NCI-H2107 treated with DMSO at 0.1 percent for 48 hours (cell line): ENCODE measurements around the gene SNAPC2.
"Not testable (repeated sequence)": the region's sequence is repeated elsewhere in the genome, so short reads cannot be mapped to it uniquely, and the experiment has no call there.

ENCODE experiments used
- DNase-seq: peaks from one replicate; lab custom pipeline; 2025; ENCODE audit not compliant: unreplicated experiment; lab: John Stamatoyannopoulos, UW

SNAPC2 gene

DNA sequence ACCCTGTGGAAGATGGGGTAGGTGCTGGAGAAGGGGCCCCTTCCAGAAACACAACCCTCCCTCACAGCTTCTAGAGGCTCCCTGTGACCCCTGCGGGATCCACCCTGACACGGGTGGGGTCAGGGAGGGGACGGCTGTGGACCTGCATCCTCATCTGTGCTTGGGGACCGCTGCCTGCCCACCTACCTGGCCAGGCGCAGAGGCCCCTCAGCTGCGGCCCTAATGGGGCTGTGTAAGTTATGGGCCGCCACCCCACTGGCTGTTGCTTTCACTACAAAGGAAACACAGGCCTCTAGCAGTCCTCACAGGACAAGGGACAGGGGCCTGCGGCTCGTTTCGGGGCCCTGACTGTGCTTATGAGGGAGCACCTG is 12.8 kb downstream of the SNAPC2 start:
- DNase-seq, result no peak

DNA sequence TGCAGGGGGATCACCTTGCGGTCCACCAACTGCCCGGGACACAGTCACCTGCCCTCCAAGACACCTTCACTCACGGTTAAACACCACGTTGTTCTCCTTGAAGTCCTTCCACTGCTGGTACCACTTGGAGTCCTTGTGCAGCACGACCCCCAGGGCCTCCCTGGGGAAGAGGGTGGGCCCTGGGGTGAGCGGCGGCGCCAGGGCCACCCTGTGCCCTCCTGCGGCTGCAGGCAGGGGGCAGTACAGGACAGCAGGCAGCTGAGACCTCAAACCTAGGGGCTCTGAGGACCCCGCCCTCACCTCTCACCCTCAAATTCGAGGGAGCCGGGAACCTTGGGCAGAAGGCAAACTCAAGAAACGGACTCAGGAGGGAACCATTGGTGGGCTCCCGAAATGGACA is 13.3 kb downstream of the SNAPC2 start:
- DNase-seq, result no peak

DNA sequence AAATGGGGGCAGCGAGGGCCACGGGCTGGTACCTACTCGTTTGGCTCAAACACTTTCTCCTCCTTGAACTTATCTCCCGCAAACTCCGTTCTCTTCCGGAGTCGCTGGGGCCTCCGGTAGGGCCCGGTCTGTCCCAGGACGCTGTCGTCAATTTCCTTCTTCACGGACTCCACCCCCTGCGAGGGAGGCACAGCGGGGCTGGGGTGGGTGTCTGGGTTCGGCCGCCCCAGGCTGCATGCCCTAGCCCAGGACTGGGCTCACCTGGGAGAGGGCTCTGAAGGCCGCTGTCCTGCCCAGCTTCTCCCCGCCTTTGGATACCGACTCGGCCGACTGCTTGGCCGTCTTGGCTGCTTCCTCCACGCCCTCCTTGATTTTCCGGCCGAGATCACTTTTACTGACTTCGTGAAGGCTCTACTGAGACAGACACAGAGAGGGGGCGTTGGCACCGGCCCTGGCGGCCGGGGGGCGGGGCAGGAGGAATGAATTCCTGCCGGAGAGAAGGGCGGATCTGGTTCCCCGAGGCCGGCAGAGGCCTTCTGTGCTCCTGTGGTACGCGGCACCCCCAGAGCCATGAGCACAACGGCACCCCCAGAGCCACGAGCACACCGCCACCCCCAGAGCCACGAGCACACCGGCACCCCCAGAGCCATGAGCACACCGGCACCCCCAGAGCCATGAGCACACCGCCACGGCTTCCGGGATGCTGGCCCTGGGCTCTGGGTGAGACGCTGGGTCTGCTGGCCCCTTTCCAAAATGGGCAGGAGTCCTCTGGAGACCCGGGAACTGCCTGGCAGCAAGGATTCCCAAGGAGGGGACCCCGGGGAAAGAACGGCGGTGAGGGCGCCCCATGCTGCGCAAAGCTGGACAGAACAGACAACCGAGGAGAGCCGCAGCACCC is 13.9 kb downstream of the SNAPC2 start:
- DNase-seq, result no peak

DNA sequence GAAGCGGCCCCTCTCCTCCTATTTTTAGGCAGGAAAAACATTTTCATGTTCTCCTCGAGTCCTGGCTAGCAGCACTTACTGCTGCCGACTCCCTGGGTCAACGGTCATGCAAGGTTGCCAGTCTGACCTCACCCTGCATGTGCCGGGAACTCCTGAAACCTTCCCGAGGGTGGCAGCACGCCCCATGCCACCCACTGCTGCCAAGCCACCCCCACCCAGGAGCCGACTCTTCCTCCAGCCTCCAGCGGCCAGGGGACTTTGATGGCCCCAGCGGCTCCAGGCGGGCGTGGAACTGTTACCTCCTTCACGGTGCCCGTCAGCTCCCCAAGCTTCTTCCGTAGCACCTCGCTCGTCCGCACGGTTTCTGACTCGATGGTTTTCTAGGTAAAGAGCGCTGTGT is 14.6 kb downstream of the SNAPC2 start:
- no peak for DNase-seq

DNA sequence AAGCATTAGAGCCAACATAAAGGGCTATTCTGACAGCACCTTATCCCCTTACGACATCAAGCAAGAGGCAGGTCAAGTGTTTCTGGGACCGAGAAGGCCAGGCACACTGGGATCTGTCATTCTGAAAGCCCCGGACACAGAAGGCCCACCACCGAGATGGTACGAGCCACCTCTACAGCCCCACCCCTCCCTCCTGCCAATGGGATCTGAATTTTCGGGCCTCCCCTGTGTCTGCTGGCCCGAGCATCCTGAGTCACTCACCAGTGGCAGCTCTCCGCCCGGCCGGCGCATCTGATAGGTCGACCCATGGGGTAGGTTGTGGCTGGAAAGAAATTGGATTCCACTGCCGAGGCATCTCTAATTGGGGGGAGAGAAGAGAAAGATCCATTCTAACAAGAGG is 20.7 kb downstream of the SNAPC2 start:
- no peak for DNase-seq

DNA sequence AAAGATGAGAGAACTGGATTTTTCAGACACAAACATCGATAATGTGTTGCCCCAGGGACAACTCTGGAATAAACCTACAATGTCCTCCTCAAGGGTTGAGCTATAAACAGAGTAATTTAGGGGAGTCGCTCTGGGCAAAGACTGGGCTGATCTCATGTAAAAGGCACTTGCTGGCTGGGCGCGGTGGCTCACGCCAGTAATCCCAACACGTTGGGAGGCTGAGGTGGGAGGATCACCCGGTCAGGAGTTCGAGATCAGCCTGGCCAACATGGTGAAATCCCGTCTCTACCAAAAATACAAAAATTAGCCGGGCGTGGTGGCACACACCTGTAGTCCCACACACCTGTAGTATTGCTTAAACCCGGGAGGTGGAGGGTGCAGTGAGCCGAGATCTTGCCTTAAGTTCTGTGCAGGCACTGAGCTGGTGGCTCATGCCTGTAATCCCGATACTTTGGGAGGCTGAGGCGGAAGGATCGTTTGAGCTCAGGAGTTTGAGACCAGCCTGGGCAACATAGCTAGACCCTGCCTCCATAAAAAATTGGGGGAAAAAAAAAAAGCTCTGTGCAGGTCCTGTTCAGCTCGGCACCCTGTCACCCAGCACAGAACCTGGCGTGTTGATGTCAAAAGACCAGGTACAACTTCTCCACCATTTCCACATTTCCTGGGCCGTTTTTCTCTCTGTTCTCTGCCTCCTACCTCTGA is 21.9 kb downstream of the SNAPC2 start:
- no peak for DNase-seq

DNA sequence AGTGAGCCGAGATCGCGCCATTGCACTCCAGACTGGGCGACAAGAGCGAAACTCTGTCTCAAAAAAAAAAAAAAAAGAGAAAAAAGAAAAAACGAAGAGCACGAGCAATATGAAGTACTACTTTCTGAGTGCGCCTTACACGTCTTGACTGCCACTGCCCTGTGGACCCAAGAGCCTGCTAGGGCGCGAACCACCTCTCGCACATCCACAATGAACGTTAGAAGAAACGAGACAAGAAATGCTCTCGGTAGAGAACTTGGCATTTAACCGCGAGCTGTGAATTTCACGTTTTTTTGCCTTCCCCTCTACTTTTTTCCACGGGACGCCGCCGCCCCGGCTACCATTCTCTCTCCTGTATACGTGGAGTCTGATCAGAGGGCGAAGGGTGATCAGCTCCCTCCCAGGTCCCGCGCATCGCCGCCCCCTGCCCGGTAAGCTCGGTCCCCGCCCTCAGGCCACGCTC is 22.9 kb downstream of the SNAPC2 start:
- DNase-seq, result no peak

DNA sequence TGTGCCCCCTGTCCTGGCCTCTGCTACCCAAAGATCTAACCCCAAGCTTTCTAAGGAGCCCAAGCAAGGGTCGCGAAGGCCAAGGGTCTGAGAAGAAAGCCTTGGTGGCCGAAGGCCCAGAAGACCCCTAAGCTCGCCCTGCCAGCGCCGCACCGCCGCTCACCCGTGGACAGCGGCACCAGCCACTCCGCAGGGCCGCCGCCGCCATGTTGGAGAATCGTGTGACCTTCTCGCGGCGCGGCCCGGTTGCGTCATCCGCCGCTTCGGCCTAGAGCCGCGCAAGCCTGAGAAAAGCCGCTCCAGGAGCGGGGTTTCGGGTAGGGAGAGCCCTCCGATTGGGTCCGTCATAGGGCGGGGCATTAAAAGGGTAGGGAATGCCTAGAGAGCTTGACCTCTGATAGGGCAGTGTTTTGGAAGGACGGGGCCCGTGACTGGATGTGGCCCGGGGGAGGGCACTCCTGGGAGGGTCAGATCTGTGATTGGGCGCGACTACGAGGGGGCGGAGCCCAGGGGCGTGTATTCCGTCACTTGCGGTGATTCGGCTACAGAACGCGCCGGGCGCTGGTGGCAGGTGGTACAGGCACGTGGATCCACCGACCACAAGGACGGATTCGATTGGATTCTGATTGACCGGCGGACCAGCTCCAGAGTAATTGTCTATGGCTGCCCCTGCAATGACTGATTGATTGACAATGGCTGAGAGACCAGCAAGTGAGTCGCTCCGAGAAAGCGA is 23.5 kb downstream of the SNAPC2 start, which contains the start of gene TIMM44:
TSS of gene TIMM44 (minus strand) at position 223 of the 733 bp plus-strand sequence. CDS start at position 208, 15 bp downstream.
- peak; percentile 99 for DNase-seq

DNA sequence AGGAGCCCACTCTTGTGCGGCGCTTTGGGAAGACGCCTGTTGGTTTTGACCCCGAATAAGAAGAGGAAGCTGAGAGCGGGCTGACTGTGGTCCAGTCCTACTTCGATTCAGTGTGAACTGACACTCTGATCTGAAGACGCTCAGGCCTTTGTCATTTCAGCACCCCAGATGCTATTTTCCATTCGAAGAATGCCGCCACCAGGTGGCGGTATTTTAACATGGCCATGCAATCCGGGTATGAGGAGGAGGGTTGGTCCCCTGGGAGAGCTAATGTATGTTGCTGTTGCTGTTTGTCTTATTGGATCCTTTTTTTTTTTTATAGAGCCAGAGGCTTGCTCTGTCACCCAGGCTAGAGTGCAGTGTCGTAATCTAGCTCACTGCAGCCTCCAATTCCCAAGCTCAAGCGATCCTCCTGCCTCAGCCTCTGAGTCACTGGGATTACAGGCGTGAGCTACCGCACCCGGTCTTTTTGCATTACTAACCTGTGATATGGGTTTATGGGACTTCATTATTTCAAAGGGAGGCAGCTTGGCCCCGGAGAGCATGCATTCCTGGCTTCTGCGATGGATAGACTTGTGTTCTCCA is 24.1 kb downstream of the SNAPC2 start:
- DNase-seq, result peak; percentile 80

DNA sequence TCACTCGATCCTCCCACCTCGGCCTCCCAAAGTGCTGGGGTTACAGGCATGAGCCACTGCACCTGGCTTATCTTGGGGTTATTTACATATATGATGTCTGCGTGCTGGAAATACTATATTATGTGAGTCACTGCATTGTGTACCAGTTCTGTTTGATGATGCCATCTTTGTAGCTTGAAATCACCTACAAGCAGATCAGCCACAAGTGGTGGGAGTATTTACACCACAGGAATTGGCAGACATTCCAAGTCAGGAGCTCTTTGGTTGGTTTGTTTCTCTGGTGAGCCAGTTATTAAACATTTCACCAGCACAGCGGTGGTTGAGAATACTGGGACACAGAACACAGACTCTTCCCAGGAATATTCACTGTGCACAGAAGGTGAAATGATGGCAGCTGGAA is 27.8 kb downstream of the SNAPC2 start:
- DNase-seq, result no peak

DNA sequence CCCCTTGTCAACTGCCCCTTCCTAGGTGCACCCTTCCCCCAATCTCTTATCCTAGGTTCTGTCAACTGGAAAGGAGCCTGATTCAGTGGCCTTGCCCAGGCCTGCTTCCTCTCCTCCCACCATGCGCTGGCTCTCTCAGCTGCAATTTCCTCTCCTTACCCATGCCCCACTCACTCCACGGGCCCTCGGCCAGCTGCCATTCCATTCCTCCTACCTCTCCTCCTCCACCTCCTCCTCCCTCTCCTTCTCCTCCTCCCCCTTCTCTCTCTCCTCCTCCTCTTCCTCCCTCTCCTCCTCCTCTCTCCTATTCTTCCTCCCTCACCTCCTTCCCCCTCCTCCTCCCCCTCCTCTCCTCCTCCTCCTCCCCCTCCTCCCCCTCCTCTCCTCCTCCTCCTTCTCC is 32.9 kb downstream of the SNAPC2 start:
- no peak for DNase-seq

DNA sequence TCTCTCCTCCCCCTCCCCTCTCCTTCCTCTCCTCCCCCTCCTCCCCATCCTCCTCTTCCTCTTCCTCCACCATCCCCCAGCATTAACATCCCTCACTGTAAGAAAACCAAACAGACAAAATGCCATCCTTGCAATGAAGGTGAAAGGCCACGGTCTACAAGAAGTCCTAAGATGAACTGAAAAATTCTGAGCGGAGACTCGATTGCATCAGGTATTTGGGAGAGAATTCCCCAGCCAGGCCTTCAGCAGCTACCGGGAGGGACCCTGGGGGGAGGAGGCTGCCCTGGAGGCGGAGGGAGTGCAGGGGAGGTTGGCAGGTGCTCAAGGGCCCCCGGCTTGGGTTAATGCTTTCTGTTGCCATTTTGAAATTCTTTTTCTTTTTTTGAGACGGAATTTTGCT is 33.4 kb downstream of the SNAPC2 start:
- DNase-seq, result no peak

DNA sequence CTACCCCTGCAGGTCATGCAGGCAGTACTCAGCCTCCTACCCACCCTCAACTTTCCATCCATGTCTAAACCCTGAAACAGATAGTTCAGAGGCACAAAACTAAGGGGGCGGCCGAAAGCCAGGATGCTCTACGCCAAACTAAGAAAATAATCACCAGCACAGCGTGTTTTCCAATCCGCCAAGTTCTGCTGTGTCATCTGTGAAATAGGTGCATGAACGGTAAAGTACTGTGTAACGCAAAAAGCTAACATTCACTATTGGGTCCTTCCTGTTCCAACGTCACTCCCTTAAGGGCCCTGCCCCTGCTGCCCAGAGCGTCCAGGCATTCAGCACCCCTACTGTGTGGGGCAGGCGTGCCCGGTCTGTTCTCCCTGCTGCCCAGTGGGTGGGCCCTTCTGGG is 35.6 kb downstream of the SNAPC2 start:
- no peak for DNase-seq

DNA sequence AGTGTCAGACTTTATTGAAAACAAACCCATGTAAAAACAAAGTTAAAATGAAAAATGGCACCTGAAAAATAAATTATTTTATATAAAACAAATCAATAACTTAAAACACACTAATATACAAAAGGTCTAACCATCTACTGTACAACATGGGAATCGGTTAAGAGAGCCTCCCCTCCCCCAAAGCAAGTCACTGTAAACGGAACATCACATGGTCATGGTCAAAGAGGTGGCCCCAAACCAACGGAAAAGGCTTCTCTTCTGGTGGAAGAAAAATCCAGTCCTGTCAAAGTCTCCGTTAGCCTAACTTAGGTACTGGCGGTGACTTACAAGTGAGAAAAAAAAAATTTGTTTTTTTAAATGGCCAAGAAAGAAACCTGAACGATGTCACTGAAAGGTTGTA is 39.1 kb downstream of the SNAPC2 start:
- DNase-seq, result no peak

DNA sequence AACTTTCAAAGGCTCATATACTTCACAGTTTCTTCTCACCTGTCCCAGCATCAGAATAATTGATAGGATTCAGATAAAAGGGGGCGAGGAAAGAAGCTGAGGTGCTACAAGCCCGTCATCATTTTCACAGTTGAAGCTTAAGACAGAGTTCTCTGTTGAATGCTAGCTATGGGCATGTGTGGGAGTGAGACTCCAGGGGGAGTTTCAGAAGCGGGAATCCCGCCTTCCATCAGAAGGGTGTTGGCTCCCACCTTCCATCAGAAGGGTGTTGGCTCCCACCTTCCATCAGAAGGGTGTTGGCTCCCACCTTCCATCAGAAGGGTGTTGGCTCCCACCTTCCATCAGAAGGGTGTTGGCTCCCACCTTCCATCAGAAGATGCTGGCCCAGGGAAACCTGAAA is 40.9 kb downstream of the SNAPC2 start:
- DNase-seq, result not testable (repeated sequence)

DNA sequence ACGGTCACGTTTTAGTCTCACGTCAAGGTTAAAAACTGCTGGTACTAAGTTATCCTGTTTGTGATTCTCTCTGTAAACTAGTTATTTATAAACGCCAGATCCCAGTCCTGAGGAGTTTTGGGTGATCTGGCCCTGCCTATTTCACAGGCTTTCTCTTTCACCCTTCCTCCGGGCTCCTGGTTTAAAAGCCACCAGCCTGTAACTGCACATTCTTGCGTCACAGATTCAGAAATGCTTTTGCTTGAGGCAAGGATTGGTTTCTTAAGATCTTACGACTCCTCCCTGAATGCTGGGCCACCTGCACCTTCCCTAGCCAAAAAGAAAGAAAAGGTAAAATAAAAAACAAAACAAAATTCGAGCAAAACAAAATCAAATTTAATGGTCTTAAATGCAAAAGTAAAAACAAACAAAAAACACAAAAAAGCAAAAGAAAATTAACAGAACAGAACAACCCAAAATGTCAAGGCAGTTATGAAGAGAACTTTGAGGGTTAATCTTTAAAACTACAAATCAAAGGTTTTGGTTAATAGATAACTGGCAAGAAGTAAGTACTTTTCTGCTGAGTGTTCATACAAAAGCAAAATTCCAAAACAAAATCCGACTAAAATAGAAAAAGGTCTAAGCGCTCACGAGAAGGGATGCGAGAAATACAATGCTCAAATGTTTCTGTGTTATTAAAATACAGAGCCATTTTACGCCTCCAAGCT is 41.9 kb downstream of the SNAPC2 start:
- DNase-seq, result no peak

DNA sequence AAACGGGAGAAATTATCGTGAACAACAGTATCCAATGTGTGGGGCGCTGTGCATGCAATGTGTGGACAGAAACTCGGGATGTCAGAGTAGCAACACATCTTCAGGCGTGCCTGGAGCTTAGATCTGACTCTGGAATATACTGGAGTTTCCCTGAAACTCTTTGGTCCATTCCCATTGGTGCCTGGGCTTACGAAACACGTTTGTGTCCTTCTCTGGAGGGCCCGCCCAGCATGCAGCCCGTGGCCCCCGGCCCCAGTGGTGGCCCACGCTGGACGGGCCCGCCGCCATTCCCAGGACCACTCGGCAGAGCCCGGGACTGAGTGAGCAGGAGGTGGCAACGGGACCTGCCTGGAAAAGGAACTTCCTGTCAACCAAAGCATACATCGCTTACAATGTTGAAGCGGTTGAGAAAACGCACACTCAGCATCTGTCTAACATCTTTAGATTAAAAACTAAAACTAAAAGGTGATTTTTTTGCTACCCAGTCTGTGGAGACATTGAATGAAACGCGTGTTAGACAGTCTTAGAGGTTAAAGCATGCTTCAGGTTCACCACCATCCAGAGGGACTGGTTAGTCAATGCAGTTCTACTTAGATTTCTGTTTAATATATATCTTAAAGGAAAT is 42.6 kb downstream of the SNAPC2 start:
- no peak for DNase-seq

DNA sequence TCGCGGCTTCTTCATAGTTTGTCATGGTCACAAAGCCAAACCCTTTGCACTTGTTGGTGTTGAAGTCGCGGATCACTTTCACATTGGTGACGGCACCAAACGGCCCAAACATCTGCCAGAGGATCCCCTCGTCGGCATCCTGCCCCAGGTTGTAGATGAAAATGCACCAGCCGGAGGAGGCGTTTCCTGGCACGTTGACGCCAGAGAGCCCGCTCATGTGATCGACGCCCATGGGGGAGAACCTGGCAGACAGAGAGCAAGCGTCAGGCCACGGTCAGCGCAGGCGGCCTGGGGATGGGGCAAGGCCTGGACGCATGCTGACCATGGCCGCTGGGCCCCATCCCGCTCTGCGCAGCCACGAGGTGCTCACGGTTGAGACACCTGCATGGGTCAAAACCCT is 43.4 kb downstream of the SNAPC2 start:
- DNase-seq, result no peak

DNA sequence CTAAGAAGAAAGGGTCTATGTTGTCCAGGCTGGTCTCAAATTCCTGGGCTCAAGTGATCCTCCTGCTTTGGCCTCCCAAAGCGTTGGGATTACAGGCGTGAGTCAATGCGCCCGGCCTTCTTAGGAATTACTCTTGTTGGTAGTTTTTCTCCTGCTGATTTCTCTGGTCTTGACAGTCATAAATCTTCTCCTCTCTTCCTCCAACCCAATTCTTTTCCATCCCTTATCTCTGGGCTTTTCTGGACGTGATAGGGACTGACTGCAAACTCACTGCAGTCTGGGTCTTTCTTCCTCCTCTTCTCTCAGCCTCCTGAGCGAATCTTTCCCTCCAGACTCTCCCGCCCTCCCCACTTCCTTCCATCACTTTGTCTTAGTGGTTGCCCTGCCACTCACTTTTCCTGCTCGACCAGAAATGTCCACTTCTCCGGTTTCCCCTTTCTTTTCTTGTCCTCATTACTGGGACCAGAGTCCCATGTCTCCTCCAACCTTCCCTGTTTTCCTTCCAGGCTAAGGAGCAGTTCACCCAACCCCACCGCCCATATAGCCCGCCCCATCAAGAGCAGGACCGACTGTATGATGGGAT is 45.2 kb downstream of the SNAPC2 start:
- DNase-seq, result no peak
